Gastroesophageal sphincter (tissue), 3 donors: ENCODE measurements around the gene ZNF500.

ENCODE experiments used
- POLR2A ChIP-seq, 2 donors: fragments of 450-650 bp; IDR thresholded peaks; one replicate each; pipeline ENCODE4 v1.6.1; 2017; ENCODE audit warnings: antibody characterized with exemption in 2 of 2, mild to moderate bottlenecking in 2 of 2, moderate library complexity in 1 of 2
- TF ChIP-seq, protein P1 (sequence below), 4 experiments: fragments of 200-600 bp in 2 of 4; fragments of 450-650 bp in 2 of 4; sonication (generic) in 1 of 4; IDR thresholded peaks; one replicate each; pipeline ENCODE4 v1.5.1; 2017 to 2019; ENCODE audit warnings: antibody characterized with exemption in 4 of 4, mild to moderate bottlenecking in 2 of 4, moderate library complexity in 2 of 4

GRCh38 chr16:4763791-4764190 lies 3.2 kb downstream of the ZNF500 start:
- TF ChIP-seq, protein P1, sequence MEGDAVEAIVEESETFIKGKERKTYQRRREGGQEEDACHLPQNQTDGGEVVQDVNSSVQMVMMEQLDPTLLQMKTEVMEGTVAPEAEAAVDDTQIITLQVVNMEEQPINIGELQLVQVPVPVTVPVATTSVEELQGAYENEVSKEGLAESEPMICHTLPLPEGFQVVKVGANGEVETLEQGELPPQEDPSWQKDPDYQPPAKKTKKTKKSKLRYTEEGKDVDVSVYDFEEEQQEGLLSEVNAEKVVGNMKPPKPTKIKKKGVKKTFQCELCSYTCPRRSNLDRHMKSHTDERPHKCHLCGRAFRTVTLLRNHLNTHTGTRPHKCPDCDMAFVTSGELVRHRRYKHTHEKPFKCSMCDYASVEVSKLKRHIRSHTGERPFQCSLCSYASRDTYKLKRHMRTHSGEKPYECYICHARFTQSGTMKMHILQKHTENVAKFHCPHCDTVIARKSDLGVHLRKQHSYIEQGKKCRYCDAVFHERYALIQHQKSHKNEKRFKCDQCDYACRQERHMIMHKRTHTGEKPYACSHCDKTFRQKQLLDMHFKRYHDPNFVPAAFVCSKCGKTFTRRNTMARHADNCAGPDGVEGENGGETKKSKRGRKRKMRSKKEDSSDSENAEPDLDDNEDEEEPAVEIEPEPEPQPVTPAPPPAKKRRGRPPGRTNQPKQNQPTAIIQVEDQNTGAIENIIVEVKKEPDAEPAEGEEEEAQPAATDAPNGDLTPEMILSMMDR (IDR thresholded peaks at IDR 0.05) = no peak
- no peak for TF ChIP-seq POLR2A (IDR thresholded peaks at IDR 0.05)
